ENCODE results near the gene IL11. TPM values are rescaled to one million over a fixed set of nuclear protein-coding genes. Genes with fewer than 3 reads are reported as not detected.
A peak's percentile ranks its signal among the peaks of the same experiment; 100 is the strongest.

The IL11 gene
- total RNA-seq, 1 experiment from 2014 or later: 3.9 TPM

DNA sequence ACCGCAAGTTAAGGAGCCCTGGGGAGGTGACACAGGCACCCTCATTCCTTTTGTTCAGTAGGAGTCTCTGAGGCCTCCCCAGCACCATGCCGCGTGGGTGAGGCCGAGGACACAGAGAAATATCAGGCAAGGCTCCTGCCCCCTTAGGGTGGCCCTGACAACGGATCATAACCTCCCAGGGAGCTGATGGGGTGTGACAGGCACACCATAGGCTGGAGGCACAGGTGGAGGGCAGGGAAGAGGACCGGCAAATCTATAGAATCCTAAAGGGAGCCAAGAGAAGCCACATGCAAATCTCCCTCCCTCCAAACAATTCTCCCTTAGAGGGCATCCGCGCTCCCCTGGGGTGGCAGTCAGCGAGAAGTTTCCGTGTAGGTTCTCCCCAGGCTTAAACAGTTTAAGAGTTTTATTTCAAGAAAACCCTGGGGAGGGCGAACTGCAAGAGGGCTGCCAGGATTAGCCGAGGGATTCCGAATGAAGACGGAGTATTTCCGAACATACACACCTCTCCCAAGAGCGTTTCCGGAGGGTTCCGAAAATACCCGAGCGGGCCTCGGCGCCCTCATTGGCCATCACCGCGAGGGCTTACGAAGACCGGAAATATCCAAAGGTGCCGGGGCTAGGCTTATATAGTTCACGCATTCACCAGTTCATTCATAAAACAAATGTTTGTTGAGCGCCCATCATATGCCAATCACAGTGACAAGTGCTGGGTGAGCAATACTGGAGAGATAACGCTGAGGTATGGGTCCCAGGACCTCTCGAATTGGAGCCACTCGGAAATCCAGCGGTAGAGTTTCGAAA, 14.9 kb upstream of the IL11 start:
- Histone ChIP-seq H3K9ac (ENCODE audit: extremely low read depth, insufficient read length, low read length) (peak overlapping the region; percentile 94), H4K8ac (replicated peaks; ENCODE audit: insufficient read length, low read depth, low read length) (no peak overlapping the region), H3K27ac (ENCODE audit: insufficient read length, low read depth, low read length) (peak overlapping the region; percentile 82), H3K23me2 (ENCODE audit: insufficient read length, low read depth, low read length, poor library complexity, severe bottlenecking) (peaks cover 28% of the 10 kb centered on the region), H3K14ac (ENCODE audit: insufficient read depth, low read length) (peak overlapping the region; percentile 84; the same call in 1 of the 2 replicates), H2BK15ac (ENCODE audit: low read depth, low read length) (no peak overlapping the region), H3K79me2 (ENCODE audit: insufficient read depth, low read length) (peaks cover 17% of the 10 kb centered on the region; the same call in 1 of the 2 replicates), H2AK5ac (ENCODE audit: insufficient read length, low read length) (no peak overlapping the region), H2BK120ac (ENCODE audit: low read depth, low read length, poor library complexity, severe bottlenecking) (no peak overlapping the region), H3K23ac (ENCODE audit: insufficient read length, low read depth, low read length) (no peak overlapping the region), H2BK5ac (ENCODE audit: insufficient read length, low read length) (no peak overlapping the region), H3K9me3 (ENCODE audit: control insufficient read depth, low read depth, low read length) (no peaks in the 10 kb centered on the region), H2BK20ac (ENCODE audit: low read depth, low read length, poor library complexity, severe bottlenecking) (no peak overlapping the region), H3K79me1 (ENCODE audit: insufficient read depth, low read depth, low read length, poor library complexity, severe bottlenecking) (peaks cover 15% of the 10 kb centered on the region), H3K4me1 (ENCODE audit: insufficient read depth, low read length) (peaks cover 8% of the 10 kb centered on the region), H3K4ac (ENCODE audit: low read depth, low read length) (no peak overlapping the region), H4K20me1 (ENCODE audit: control insufficient read depth, insufficient read depth, insufficient read length) (peaks cover 3% of the 10 kb centered on the region), H2BK12ac (ENCODE audit: insufficient read length, low read depth, low read length) (no peak overlapping the region), H3K56ac (ENCODE audit: insufficient read length, low read depth, low read length) (no peak overlapping the region), H4K5ac (ENCODE audit: insufficient read length, low read depth, low read length) (no peak overlapping the region), H3K27me3 (ENCODE audit: insufficient read depth, low read length) (peaks cover 2% of the 10 kb centered on the region; the same call in 1 of the 2 replicates), H2AFZ (ENCODE audit: low read length) (peak overlapping the region; percentile 99), H3K18ac (ENCODE audit: insufficient read length, low read depth, low read length) (peak overlapping the region; percentile 80), H4K91ac (ENCODE audit: insufficient read length, low read depth, low read length) (no peak overlapping the region), H3K4me2 (ENCODE audit: insufficient read depth, insufficient read length, low read length) (peak overlapping the region; percentile 87), H3T11ph (ENCODE audit: low read length) (no peak overlapping the region)
- no CpG with 5 or more reads among the region's 34 CpGs for WGBS (ENCODE audit: extremely low coverage, insufficient read length, low lambda C conversion rate)
- TF ChIP-seq CTCF (conservative IDR thresholded peaks at IDR 0.05): no peak
- H3K9me3 Mint-ChIP-seq: peaks cover 2 to 3% of the 10 kb centered on the region in 2 experiments; a peak in 2 of 5 replicates
- H3K4me1 Mint-ChIP-seq: peaks cover 37 to 49% of the 10 kb centered on the region in 2 experiments
- peaks cover 40 to 50% (median 45%) of the 10 kb centered on the region in 3 experiments for H3K36me3 Mint-ChIP-seq (ENCODE audit: insufficient read depth in 1 of 3, low read depth in 3 of 3)
- peaks cover 25% of the 10 kb centered on the region for H3K27me3 Mint-ChIP-seq (ENCODE audit: low read depth)
- peak; percentile 96 for DNase-seq
- peak overlapping the region; percentile 98 to 100 for H3K4me3 Mint-ChIP-seq
- peak overlapping the region; percentile 98 to 99 (median 99) for H3K27ac Mint-ChIP-seq

All from H9 (cell line).